Body of pancreas (tissue), 4 donors: ENCODE data around the gene CMIP. TPM values are rescaled to one million over a fixed set of nuclear protein-coding genes. Genes with fewer than 3 reads are reported as not detected.

Experiments used
- ATAC-seq: fragments of 150-250 bp; one replicate; pipeline ENCODE4 v1.9.1; 2016
- DNase-seq, 4 donors: peaks; one replicate each; pipeline ENCODE4 v3.0.0-alpha.2; 2019
- H3K27ac ChIP-seq, 4 donors: fragments of 200-600 bp; sonication (generic); 1 replicate in 3 of 4; 2 replicates in 1 of 4; pipeline versions ENCODE4 v1.5.1 to v1.6.1; 2016 to 2019; ENCODE audit warnings: mild to moderate bottlenecking in 1 of 4, mixed read lengths in 1 of 4, moderate library complexity in 1 of 4
- H3K27me3 ChIP-seq, 2 donors: fragments of 200-600 bp; sonication (generic); one replicate each; pipeline ENCODE4 v1.6.0; 2016; ENCODE audit warnings: mild to moderate bottlenecking in 1 of 2
- H3K36me3 ChIP-seq, 2 donors: fragments of 200-600 bp; sonication (generic); replicated peaks in 1 of 2; 2 replicates each; pipeline ENCODE4 v1.5.1; 2016; ENCODE audit warnings: low read depth in 2 of 2; ENCODE audit not compliant: insufficient read depth in 1 of 2
- H3K4me1 ChIP-seq: fragments of 200-600 bp; sonication (generic); one replicate; pipeline ENCODE4 v1.6.0; 2016
- H3K4me3 ChIP-seq, 2 donors: fragments of 200-600 bp; sonication (generic); 1 replicate in 1 of 2; 2 replicates in 1 of 2; pipeline ENCODE4 v1.5.1; 2016 to 2019
- H3K9me3 ChIP-seq, 3 donors: fragments of 200-600 bp; sonication (generic); 1 replicate in 2 of 3; 2 replicates in 1 of 3; pipeline ENCODE4 v1.5.1; 2016
- CTCF ChIP-seq, 7 experiments: fragments of 450-650 bp in 4 of 7; fragments of 200-600 bp in 3 of 7; sonication (generic) in 3 of 7; IDR thresholded peaks; one replicate each; pipeline ENCODE4 v1.5.1; 2016 to 2019; ENCODE audit warnings: antibody characterized with exemption in 7 of 7
- POLR2A ChIP-seq, 3 donors: fragments of 450-650 bp; IDR thresholded peaks; one replicate each; pipeline ENCODE4 v1.6.1; 2016; ENCODE audit warnings: antibody characterized with exemption in 3 of 3, mild to moderate bottlenecking in 2 of 3
- WGBS, 2 donors: methylation state at CpG; one replicate each; pipeline ENCODE4 v1.1.5; 2017; 5-methylcytosine and 5-hydroxymethylcytosine counted together
- intact Hi-C: fragments of 100-400 bp; cut with DNase I; formaldehyde crosslinking; loops from one replicate; pipeline ENCODE4 v1.15.1; 2023
- total RNA-seq, 2 donors: library from RNA; depleted of rRNA; stranded (reverse); fragments of >200 nt; gene quantifications; one replicate each; pipeline ENCODE4 v1.1.0, GENCODE V29; 2016

CMIP gene
- total RNA-seq, 2 donors from 2014 or later = 18.7 to 18.8 TPM

- TF ChIP-seq CTCF (IDR thresholded peaks at IDR 0.05) = no peak
- no peak for TF ChIP-seq POLR2A (IDR thresholded peaks at IDR 0.05)
- Histone ChIP-seq H3K27me3 (no peaks in the 10 kb centered on the region), H3K27ac (no peak overlapping the region), H3K4me1 (peaks cover 10% of the 10 kb centered on the region), H3K9me3 (no peaks in the 10 kb centered on the region), H3K36me3 (no peaks in the 10 kb centered on the region), H3K4me3 (no peak overlapping the region)
- WGBS, 2 donors = 90 to 94% methylated on average over 15 to 20 of the region's 20 CpGs
- ATAC-seq (no peak), DNase-seq (no peak)
- intact Hi-C loops = no loop called here
Observed at GRCh38 chr16:81565321-81566028, 120.9 kb downstream of the CMIP start.

- H3K9me3 ChIP-seq = no peaks in the 10 kb centered on the region
- H3K4me3 ChIP-seq = no peak overlapping the region
- ATAC-seq (no peak), DNase-seq (no peak)
- no peaks in the 10 kb centered on the region for H3K27me3 ChIP-seq
- no peak for TF ChIP-seq CTCF (IDR thresholded peaks at IDR 0.05)
- no peak for TF ChIP-seq POLR2A (IDR thresholded peaks at IDR 0.05)
- peaks cover 10% of the 10 kb centered on the region for H3K4me1 ChIP-seq
- no peak overlapping the region for H3K27ac ChIP-seq
- H3K36me3 ChIP-seq = no peaks in the 10 kb centered on the region
- intact Hi-C loops = no loop called here
- WGBS, 2 donors = 94 to 95% methylated on average over 7 of the region's 7 CpGs
Observed at GRCh38 chr16:81566086-81567007, 121.7 kb downstream of the CMIP start.

GRCh38 chr16:81567087-81567486 is 122.5 kb downstream of the CMIP start:
- DNase-seq (no peak), ATAC-seq (no peak)
- intact Hi-C loops = no loop called here
- H3K9me3 ChIP-seq = no peaks in the 10 kb centered on the region
- WGBS, 2 donors = 86 to 91% methylated on average over 6 to 12 of the region's 13 CpGs
- H3K36me3 ChIP-seq = no peaks in the 10 kb centered on the region
- TF ChIP-seq POLR2A (IDR thresholded peaks at IDR 0.05) = no peak
- TF ChIP-seq CTCF (IDR thresholded peaks at IDR 0.05) = no peak
- H3K4me1 ChIP-seq = peaks cover 10% of the 10 kb centered on the region
- H3K27ac ChIP-seq = no peak overlapping the region
- no peak overlapping the region for H3K4me3 ChIP-seq
- H3K27me3 ChIP-seq = no peaks in the 10 kb centered on the region

- TF ChIP-seq POLR2A (IDR thresholded peaks at IDR 0.05) (no peak), CTCF (IDR thresholded peaks at IDR 0.05) (no peak)
- ATAC-seq = peak; percentile 63
- Histone ChIP-seq H3K27ac (peak overlapping the region in 1 of 4 donors; percentile 17), H3K27me3 (no peaks in the 10 kb centered on the region), H3K9me3 (no peaks in the 10 kb centered on the region), H3K4me1 (peaks cover 10% of the 10 kb centered on the region), H3K36me3 (no peaks in the 10 kb centered on the region), H3K4me3 (no peak overlapping the region)
- DNase-seq = peak in 2 of 4 donors; percentile 56 to 75
- WGBS, 2 donors = 54 to 58% methylated on average over 12 to 13 of the region's 13 CpGs
- intact Hi-C loops = no loop called here
Observed at GRCh38 chr16:81567987-81568748, 123.6 kb downstream of the CMIP start.
